A172 (cell line): ENCODE measurements around the gene CINP. TPM values are rescaled to one million over a fixed set of nuclear protein-coding genes. Genes with fewer than 3 reads are reported as not detected.
"Not testable (repeated sequence)": the region's sequence is repeated elsewhere in the genome, so short reads cannot be mapped to it uniquely, and the experiment has no call there.

ENCODE experiments used
- DNase-seq: peaks from one replicate; pipeline ENCODE4 v3.0.0-alpha.2; 2015; ENCODE audit warnings: low spot score
- total RNA-seq: library from RNA; depleted of rRNA; stranded (reverse); fragments of >200 nt; shearing (Covaris generic); gene quantifications from 2 replicates; pipeline ENCODE4 v1.2.3, GENCODE V29; 2014; rRNA removed

The CINP gene
- total RNA-seq, 1 experiment from 2014 or later = 47.4 TPM

DNA sequence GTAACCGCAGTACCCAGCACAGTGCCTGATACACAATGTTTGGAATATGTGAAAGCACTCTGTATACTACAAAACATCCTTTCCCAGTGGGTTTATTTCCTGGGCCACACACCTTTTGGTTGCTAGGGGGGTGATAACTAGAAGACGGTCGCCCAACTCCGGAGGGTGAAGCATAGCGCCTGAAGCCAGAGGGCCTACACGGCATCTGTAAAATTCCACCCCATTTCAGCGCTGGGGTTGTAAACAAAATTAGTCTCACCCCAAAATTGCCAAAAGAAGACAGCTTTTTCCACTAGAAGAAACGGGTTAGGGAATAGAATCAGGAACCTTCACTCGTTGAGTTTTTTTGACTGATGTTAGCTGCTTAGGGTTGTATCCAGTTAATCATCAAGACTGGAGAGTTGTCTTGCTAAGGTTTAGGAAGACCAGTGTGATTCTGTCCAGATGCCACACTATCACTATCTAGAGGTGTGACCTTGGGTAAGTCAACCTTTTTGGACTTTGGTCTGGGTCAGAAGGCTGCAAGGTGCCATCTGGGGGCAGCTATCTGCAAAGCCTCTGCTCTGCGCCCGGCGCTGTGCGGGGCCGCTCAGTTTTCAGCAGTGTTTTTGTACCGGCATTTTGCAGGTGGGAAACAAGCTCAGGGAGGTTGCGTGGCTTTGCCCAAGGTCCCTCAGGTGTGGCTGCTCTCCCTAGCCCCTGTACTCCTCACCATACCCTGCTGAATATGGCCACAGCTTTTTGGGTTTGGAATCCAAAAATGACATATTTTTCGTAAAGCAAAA lies 41.8 kb downstream of the CINP start:
- DNase-seq = no peak

DNA sequence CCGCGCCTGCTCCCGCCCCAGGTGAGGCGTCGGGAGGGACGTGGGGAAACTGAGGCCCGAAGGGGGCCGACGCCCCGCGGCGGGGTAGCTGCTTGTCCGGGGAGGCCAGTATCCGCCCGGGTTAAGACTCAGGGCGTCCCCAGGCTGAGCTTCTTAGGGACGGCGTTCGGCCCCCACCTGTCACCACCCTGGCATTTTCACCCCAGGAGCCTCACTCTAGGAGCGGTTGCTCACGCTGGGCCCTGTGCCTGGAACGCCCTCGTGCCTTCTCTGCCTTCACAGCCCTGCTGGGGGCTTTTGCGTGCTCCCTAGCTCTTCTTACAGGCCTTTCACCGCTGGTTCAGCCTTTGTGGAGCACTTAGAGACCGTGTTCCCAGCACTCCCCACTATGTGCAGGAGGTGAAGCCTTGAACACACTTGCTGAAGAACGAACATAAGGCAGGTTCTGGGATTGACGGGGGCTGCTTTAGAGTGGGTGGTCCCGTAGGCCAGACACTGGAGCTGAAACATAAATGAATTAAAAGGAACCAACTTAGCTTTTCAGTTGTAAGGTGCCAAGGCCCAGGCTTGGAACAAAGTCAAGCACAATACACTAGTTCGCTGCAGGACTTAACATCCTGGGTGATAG lies 42.5 kb downstream of the CINP start:
- DNase-seq = no peak

DNA sequence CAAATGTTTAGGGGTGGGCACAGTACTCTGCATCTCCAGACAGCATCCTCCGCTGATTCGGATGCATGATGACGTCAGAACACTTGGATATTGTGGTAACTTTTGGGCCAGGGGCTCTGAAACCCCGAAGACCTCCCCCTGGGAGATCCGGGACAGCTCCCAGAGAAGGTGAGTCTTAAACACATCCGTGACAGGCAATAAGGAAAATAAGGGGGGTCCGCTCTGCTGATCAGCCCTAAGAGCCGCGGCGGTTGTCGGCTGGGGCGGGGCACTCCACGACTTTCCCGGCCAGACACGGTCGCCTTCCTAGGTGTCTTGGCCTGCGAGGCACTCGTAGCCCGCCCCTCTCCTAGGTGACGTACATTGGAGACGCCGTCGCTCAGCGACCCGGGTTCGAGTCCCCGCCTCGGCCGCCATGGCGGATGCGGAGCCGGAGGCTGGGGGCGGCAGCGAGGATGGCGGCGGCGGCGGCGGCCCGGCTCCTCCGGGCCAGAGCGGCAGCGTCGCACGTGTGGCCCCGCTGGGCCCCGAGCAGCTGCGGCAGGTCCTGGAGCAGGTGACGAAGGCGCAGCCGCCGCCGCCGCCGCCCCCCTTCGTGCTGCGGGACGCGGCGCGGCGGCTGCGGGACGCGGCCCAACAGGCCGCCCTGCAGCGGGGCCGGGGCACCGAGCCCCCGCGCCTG lies 43.2 kb downstream of the CINP start, which contains the start of gene ZNF839:
ZNF839 (plus strand) TSS at position 396 of the 682 bp plus-strand sequence; CDS start at position 416, 20 bp downstream.
- DNase-seq = peak; percentile 64

DNA sequence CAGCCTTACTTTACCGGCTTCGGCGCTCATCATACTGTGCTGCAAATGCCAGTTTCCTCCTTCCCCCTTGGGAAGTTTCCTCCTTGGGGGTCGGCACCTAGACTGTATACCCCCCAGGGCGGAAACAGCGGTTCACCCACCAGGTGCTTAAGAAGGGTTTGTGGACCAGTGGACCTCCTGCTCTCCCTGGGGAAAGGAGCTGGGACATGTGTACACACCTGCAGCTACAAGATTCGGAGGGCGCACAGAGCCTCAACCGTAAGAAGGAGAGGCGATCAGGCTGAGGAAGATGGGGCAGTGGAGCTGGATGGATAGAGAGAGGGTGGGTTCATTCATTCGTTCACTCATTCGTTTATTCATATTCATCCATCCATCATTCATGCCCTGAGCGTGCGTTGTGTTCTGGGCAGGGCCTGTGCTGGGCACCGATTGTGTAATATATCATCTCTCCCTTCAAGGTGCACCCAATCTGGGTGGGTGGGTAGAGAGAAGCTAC lies 43.9 kb downstream of the CINP start:
- no peak for DNase-seq

DNA sequence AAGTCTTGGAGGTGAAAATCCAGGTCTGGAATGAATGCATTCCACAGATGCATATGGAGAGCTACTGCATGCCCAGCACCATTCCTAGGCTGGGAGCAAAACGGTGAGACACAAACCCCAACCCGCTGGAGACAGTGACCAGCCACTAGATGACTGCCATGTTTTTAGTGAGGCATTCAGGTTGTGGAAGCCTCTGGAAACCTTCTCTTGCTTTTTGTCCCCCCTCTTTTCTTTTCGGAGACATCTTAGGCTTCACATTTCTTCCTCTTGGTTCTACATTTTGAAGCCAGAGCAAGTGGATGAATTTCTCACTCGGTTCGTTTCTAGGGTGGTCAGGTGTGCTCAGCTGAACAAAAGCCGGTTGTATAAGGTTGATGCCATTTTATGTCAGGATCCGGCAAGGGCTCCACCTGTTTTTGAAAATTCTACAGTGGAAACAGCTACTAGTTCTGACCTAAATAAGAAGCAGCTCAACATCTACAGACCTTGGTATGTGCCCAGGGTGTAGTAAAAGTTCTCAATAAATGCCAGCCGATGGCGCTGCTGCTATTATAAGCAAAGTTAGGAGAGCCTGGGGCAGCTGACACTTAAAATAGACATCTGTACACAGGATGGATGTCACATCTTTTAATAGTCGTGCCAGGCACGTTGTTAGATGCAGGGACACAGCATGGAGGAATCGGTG lies 45.0 kb downstream of the CINP start:
- DNase-seq = no peak

DNA sequence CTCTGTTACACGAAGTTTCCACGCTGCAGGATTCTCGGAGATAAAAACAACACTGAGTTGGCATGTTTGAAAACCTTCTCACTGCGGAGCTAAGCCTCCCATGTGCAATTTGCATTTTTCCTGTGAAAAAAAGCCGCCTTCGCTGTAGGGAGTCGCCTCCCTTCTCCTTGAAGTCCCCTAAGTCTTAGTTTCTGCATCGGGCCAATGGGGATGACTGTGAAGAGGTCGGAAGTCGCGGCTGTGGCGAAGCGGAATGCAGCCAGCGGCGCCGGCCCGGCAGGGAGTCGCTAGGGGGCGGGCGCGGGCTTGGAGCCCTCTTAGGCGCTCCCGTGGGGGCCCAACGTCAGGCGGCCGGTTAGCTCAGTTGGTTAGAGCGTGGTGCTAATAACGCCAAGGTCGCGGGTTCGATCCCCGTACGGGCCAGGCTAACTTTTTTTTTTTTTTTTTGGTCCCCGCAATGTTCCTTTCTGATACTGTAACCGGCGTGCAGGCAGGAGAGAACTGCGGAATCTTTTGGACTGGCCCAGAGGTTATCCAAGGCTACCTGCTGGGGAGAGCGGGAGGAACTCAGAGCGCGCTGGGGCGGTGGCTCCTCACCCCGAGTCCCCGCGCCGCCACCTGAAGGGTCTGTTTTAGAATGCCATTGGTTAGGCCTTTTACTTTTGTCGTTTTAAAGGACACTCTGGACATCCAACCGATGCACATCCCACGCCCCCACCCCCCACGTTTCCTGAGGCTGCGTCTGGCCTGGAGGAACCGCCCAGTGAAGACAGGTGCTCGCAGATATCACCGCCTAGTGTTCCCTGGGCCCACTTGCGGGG lies 45.7 kb downstream of the CINP start:
- DNase-seq = peak; percentile 75

DNA sequence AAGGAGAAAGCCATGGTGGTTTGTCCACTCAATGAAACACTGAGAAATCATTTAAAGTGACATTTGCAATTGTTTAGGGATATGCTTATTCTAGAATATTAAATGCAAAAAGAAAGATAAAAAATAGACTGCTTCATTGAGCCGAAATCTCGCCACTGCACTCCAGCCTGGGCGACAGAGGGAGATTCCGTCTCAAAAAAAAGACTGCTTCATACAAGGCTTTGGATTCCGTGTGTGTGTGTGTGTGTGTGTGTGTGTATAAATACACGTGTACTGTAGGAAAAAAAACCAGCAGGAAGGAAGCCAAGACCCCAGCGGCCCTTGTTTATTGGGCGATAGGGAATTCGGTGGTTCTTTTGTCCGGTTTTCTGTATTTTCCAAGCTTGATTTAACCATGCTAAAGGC lies 46.4 kb downstream of the CINP start:
- peak; percentile 23 for DNase-seq

DNA sequence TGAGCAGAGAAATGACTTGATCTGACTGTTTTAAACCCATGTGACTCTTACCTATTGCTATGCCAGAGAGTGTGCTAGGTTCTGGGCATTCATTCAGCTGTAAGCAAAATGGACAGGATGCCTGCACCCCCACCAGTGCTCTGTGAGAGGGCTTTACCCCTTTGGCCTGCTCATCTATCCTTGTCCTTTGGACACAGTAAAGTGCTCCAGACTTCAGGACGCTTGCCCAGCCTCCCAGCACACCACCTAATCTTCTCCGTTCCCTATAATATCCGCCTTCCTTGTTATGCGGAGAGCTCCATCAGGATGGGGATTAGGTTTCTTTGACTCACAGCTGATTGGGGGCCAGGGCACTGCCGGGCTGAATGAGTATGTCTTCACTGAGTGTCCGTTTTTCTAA lies 47.6 kb downstream of the CINP start:
- no peak for DNase-seq

DNA sequence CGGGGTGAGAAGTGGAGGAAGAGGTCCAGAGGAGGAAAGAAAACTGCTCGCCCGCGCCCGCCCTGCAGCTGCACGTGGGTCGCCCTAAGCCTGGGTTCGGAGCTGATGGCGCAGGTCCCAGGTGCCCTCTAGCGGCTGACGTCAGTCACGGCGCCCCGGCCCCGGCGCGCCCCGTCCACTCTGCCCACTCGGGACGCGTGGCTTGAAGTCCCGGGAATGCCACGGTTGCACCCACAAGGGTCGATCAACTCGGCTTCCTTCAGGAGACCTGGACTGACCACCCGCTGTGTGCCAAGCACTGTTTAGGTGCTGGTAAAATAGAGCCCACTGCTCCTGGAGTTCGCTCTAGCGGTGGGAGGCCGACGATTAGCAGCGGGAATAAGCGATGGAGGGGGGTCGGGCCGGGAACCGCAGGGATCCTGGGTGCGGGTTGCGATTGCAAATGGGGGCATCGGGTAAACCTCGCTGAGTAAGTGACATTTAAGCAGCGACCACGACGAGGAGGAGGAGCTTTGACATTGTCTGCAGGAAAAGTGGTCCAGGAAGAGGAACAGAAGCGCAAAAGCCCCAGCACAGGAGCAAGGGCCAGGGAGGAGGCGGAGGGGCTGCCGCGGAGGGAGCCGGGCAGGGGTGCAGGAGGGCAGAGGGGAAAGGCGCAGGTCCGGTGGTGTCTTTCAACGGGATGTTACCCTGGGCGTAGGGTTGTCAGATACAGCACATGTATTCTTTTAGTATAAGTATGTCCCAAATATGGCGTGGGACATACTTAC lies 48.3 kb downstream of the CINP start:
- peak; percentile 56 for DNase-seq

DNA sequence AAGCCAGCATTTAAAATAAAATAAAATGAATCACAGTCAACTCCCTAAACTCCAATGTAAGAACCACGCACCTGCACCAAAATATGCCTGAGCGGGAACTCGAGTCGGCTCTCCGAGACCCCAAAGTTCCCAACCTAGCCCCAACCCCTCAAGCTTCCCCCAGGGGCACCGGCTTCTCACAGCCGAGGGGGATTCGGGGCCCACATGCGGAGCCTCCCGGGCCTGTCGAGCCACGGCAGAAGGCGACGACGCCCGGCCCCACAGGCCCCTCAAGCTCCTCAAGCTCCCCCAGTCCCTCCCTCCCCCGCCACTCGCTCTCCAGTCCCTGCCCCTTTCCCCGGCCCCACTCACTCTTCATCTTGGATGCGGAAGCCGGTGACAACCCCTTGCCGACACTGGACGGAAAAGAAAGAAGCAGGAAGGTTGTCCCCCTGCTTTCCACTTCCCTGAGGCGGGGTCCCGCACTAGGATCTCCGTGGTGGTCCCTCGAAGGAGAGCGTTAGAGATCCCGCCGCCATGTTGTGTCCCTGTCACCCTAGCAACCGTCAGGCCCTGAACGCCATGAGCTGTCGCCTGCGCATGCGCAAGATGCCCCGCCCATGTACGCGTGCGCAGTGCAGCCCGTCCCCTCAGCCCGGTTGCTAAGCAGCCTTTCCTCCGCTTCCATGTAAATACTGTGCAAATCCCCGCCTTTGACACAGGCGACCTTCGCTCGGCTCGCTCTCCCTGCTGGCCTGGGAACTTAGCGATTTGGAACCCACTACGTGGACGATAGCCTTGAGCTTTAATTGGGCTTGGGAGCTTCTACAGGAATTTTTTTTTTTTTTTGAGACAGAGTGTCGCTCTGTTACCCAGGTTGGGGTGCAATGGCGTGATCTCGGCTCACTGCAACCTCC lies 57.8 kb downstream of the CINP start, which contains the start of gene MOK:
MOK (minus strand) TSS at position 554 of the 896 bp plus-strand sequence; CDS start at position 358, 196 bp downstream.
- DNase-seq = peak; percentile 84

DNA sequence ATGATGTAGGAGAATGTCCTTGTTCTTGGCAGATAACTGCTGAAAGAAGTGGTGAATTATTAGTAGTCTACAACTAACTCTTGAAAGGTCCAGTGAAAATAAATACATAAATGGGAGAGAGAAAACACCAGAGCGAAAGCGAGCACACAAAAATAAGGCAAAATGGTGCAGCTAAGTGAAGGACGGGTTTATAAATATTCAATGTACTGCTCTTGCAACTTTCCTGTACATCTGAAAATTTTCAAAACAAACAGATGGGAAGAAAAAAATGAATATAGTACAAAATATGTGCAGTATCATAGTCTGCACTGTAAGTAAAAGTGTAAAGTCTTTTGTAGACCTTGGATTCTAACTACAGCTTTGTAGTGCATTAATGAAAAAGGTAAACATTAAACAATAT lies 59.0 kb downstream of the CINP start:
- no peak for DNase-seq

DNA sequence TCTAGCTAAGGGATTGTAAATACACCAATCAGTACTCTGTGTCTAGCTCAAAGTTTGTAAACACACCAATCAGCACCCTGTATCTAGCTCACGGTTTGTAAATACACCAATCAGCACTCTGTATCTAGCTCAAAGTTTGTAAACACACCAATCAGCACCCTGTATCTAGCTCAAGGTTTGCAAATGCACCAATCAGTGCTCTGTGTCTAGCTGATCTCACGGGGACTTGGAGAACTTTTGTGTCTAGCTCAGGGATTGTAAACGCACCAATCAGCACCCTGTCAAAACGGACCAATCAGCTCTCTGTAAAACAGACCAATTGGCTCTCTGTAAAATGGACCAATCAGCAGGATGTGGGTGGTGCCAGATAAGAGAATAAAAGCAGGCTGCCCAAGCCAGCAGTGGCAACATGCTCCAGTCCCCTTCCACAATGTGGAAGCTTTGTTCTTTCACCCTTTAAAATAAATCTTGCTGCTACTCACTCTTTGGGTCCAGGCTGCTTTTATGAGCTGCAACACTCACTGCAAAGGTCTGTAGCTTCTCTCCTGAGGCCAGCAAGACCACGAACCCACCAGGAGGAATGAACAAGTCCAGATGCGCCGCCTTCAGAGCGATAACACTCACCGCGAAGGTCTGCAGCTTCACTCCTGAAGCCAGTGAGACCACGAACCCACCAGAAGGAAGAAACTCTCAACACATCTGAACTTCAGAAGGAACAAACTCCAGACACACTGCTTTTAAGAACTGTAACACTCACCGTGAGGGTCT lies 64.2 kb downstream of the CINP start:
- not testable (repeated sequence) for DNase-seq

Other genes with a start within 250 kb of the CINP start
- 10.9 and 14.8 TPM in 2 replicates for gene WDR20, start 223.0 kb downstream of the CINP start, total RNA-seq
- gene MOK, start 57.7 kb downstream of the CINP start, total RNA-seq = 8.4 and 11.6 TPM in 2 replicates
- gene ZNF839, start 43.1 kb downstream of the CINP start, total RNA-seq = 6.8 and 8.5 TPM in 2 replicates
- gene TECPR2, start 51 bp upstream of the CINP start, total RNA-seq = 2.4 and 7.1 TPM in 2 replicates
- 23.6 and 25.5 TPM in 2 replicates for gene ANKRD9, start 146.9 kb upstream of the CINP start, total RNA-seq
- gene RCOR1, start 229.8 kb upstream of the CINP start, total RNA-seq = 11.1 and 11.4 TPM in 2 replicates